ENCODE data around the gene MRPS30. TPM values are rescaled to one million over a fixed set of nuclear protein-coding genes. Genes with fewer than 3 reads are reported as not detected.
A peak's percentile ranks its signal among the peaks of the same experiment; 100 is the strongest.

MRPS30 gene
- total and polyA plus RNA-seq, 2 of the 13 experiments (the other 11 are each of a cell fraction or from before 2014, with no cell fraction given): 36.4 to 67.6 TPM

GRCh38 chr5:44808435-44809214 is at the start of gene MRPS30 (continued):
- 0 out of 2 replicates have a peak, but pooled peaks have one; percentile 42 for TF ChIP-seq ZNF816 (CRISPR knock-in tag; IDR thresholded peaks at IDR 0.05; ENCODE audit: borderline replicate concordance)
- no peak for TF ChIP-seq HMG20B (CRISPR knock-in tag; conservative IDR thresholded peaks at IDR 0.05)
- peak; percentile 94 for TF ChIP-seq GATAD1 (CRISPR knock-in tag; IDR thresholded peaks at IDR 0.05)
- peak; percentile 44; the same call in 1 of the 2 replicates for TF ChIP-seq RXRA (CRISPR knock-in tag; IDR thresholded peaks at IDR 0.05)
- TF ChIP-seq PCBP1 (IDR thresholded peaks at IDR 0.05; ENCODE audit: borderline replicate concordance, low read depth, low read length): no peak
- TF ChIP-seq ZFP82 (CRISPR knock-in tag; IDR thresholded peaks at IDR 0.05; ENCODE audit: borderline replicate concordance): 0 out of 2 replicates have a peak, but pooled peaks have one; percentile 64
- no peak for TF ChIP-seq ZNF576 (CRISPR knock-in tag; IDR thresholded peaks at IDR 0.05)
- TF ChIP-seq NCOR1 (IDR thresholded peaks at IDR 0.05; ENCODE audit: borderline replicate concordance, low read length): peak; percentile 84
- TF ChIP-seq TOPORS (CRISPR knock-in tag; IDR thresholded peaks at IDR 0.05): peak; percentile 50; the same call in 1 of the 2 replicates
- peak; percentile 55 for TF ChIP-seq MED1 (CRISPR knock-in tag; IDR thresholded peaks at IDR 0.05)
- no peak for TF ChIP-seq ZBTB8A (CRISPR knock-in tag; IDR thresholded peaks at IDR 0.05; ENCODE audit: borderline replicate concordance, low read depth)
- TF ChIP-seq ZNF331 (CRISPR knock-in tag; IDR thresholded peaks at IDR 0.05): peak; percentile 19; the same call in 1 of the 2 replicates
- TF ChIP-seq PTBP1 (IDR thresholded peaks at IDR 0.05; ENCODE audit: low read depth, low read length, poor library complexity, severe bottlenecking): no peak
- TF ChIP-seq KMT2A (CRISPR knock-in tag; IDR thresholded peaks at IDR 0.05): peak; percentile 95
- TF ChIP-seq ZBTB34 (CRISPR knock-in tag; IDR thresholded peaks at IDR 0.05): no peak
- 0 out of 2 replicates have a peak, but pooled peaks have one; percentile 64 for TF ChIP-seq ZNF761 (CRISPR knock-in tag; conservative IDR thresholded peaks at IDR 0.05)
- TF ChIP-seq THYN1 (CRISPR knock-in tag; IDR thresholded peaks at IDR 0.05; ENCODE audit: borderline replicate concordance, low read depth): no peak
- peak; percentile 95 for TF ChIP-seq NR2C2 (CRISPR knock-in tag; IDR thresholded peaks at IDR 0.05; ENCODE audit: borderline replicate concordance)
- TF ChIP-seq ZNF7 (CRISPR knock-in tag; IDR thresholded peaks at IDR 0.05): no peak
- TF ChIP-seq GMEB2 (CRISPR knock-in tag; IDR thresholded peaks at IDR 0.05; ENCODE audit: low read depth): no peak
- no peak for TF ChIP-seq ZNF326 (CRISPR knock-in tag; IDR thresholded peaks at IDR 0.05; ENCODE audit: borderline replicate concordance)
- TF ChIP-seq ZFP90 (CRISPR knock-in tag; IDR thresholded peaks at IDR 0.05; ENCODE audit: borderline replicate concordance): 0 out of 2 replicates have a peak, but pooled peaks have one; percentile 22
- TF ChIP-seq ZNF317 (CRISPR knock-in tag; IDR thresholded peaks at IDR 0.05): no peak
- no peak; the same call in 1 of the 2 replicates for TF ChIP-seq MYNN (CRISPR knock-in tag; IDR thresholded peaks at IDR 0.05; ENCODE audit: low read depth)
- TF ChIP-seq DBP (CRISPR knock-in tag; IDR thresholded peaks at IDR 0.05; ENCODE audit: not compliant biosample characterization): no peak
- no peak for TF ChIP-seq STAT5B (CRISPR knock-in tag; IDR thresholded peaks at IDR 0.05)

All from HepG2 (cell line).